HG02884 (cell line): Measurements from ENCODE around the gene MANEAL.

Experiments used
- ATAC-seq: cut with Tn5 transposase; IDR thresholded peaks from one replicate; pipeline ENCODE4 v1.9.1; 2021; ENCODE audit warnings: mild to moderate bottlenecking, moderate library complexity; ENCODE audit not compliant: unreplicated experiment

MANEAL gene

GRCh38 chr1:37778654-37779053, 15.0 kb upstream of the MANEAL start:
- no peak for ATAC-seq

GRCh38 chr1:37782491-37782890, 11.2 kb upstream of the MANEAL start:
- no peak for ATAC-seq

- ATAC-seq = no peak
These were observed 532 bp upstream of the MANEAL start for GRCh38 chr1:37792943-37793686.

- no peak for ATAC-seq
These were observed 1.0 kb downstream of the MANEAL start for GRCh38 chr1:37794372-37795339.

- no peak for ATAC-seq
These were observed 1.9 kb downstream of the MANEAL start for GRCh38 chr1:37795340-37796125.

GRCh38 chr1:37797750-37798345, 4.2 kb downstream of the MANEAL start:
- ATAC-seq = no peak

GRCh38 chr1:37802439-37802838, 8.8 kb downstream of the MANEAL start:
- ATAC-seq = no peak

DNA sequence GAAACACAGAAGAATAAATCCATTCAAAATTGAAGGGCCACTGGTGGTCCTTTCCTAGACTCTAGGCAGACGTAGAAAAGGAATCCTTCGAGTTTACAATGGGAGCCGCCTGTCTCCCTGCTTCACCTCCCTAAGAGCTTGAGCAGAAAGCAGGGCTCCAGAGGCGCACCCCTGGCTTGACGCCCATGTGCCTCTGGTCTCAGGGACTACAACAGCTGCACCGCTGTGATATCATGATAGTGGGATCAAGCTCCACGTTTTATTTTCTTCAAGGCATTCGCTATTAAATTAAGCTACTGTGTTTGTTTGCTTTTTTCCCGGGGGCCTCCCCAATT, 13.5 kb downstream of the MANEAL start:
- no peak for ATAC-seq

GRCh38 chr1:37807555-37808368, 14.1 kb downstream of the MANEAL start, which contains the start of the genes C1orf122 and YRDC:
Gene C1orf122, plus strand, starts transcription at chr1:37807790. Its CDS starts 615 bp downstream, at chr1:37808405.
Gene YRDC, minus strand, starts transcription at chr1:37808208. Its CDS starts 28 bp downstream, at chr1:37808180.
- peak; percentile 88 for ATAC-seq

- ATAC-seq = peak; percentile 34
These were observed 15.0 kb downstream of the MANEAL start for GRCh38 chr1:37808369-37809319.

GRCh38 chr1:37809942-37810341, 16.3 kb downstream of the MANEAL start:
- ATAC-seq = no peak

- no peak for ATAC-seq
These were observed 17.5 kb downstream of the MANEAL start for GRCh38 chr1:37811027-37811655.

DNA sequence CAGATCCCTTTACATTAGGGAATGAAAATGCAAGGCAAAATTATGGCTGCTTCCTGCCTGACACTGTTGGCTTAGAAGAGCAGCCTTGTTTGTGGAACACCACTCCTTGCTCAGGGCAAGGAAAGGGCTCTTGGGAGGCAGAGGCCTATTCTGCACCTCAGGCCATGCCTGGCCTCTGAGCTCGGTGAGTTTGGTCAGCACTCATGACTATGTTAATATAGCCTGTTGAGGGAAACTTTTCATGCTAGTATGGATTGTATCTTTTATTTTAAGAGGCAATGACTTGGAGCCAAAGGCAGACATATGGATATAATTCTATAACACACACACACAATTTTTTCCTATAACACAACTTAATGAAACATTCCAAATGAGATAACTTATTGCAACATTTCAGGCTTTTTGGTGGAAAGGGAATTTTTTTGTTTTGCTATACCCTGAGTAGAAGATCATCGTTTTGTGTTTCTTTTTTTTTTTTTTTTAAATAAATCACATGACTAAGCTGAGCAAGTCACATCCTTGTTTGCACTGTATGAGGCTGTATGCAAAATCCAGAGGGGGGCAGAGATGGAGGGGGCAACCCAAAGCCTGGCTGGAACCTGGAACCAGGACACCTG, 20.0 kb downstream of the MANEAL start:
- ATAC-seq = no peak

GRCh38 chr1:37814252-37814651, 20.6 kb downstream of the MANEAL start:
- ATAC-seq = no peak

GRCh38 chr1:37817481-37817880, 23.8 kb downstream of the MANEAL start:
- ATAC-seq = no peak

GRCh38 chr1:37821481-37821880, 27.8 kb downstream of the MANEAL start:
- no peak for ATAC-seq

DNA sequence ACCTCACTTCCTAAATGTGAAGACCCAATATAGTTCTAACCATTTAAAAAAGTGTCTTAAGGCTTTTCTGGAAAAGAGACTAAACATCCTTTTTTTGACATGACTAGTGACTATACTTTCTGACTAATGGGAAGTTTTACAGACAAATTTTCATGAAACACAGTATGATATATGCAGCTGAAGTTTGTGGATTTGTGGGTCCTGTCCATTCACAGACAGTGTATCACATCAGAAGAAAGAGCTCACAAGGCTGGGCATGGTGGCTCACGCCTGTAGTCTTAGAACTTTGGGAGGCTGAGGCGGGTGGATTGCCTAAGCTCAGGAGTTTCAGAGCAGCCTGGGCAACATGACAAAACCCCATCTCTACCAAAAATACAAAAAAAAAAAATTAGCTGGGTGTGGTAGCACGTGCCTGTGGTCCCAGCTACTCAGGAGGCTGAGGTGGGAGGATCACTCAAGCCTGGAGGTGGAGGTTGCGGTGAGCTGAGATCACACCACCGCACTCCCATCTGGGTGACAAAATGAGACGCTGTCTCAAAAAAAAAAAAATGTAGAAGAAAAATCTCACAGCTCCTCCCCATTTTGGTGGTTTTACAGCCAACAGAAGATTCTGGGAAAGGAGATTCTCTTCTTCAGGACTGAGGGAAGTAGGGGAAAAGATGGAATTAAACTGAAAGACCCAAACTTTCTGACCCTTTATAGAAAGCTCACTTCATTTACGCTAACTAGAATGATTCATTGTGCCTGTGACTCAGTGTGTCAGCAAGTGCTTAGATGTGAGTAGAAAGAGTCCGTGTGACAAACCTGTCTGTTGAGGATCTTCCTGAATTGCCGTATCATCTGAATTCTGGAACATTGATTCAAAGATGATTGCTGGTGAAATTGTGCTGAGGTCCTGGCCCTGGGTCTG, 29.5 kb downstream of the MANEAL start:
- no peak for ATAC-seq
